Activated CD4-positive, alpha-beta T cell treated with anti-CD3 and anti-CD28 coated beads for 4 hours (primary cell): ENCODE results near the gene ZNF677.
"Not testable (repeated sequence)": the region's sequence is repeated elsewhere in the genome, so short reads cannot be mapped to it uniquely, and the experiment has no call there.

Experiments
- DNase-seq, 2 donors: peaks; one replicate each; pipeline ENCODE4 v3.0.0-alpha.2; 2020

Gene ZNF677

GRCh38 chr19:53192771-53193534, 61.7 kb downstream of the ZNF677 start, which contains the start of gene ZNF665:
Gene ZNF665, minus strand, starts transcription at chr19:53193358. Its CDS starts 10,460 bp downstream, at chr19:53182898.
- peak; percentile 72 to 73 for DNase-seq

GRCh38 chr19:53190253-53190652, 64.4 kb downstream of the ZNF677 start:
- no peak for DNase-seq

DNA sequence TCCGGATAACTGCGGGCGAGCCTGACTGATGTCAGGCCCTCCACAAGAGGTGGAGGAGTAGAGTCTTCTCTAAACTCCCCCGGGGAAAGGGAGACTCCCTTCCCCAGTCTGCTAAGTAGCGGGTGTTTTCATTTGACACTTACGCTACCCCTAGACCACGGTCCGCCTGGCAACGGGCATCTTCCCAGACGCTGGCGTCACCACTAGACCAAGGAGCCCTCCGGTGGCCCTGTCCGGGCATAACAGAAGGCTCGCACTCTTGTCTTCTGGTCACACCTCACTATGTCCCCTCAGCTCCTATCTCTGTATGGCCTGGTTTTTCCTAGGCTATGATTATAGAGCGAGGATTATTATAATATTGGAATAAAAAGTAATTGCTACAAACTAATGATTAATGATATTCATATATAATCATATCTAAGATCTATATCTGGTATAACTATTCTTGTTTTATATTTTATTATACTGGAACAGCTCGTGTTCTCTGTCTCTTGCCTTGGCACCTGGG, 64.9 kb downstream of the ZNF677 start:
- not testable (repeated sequence) for DNase-seq
